ENCODE measurements around the gene KCND3.

GRCh38 chr1:111976842-111977241, 12.6 kb downstream of the KCND3 start:
- TF ChIP-seq CTCF (IDR thresholded peaks at IDR 0.05) = no peak
- TF ChIP-seq POLR2A (IDR thresholded peaks at IDR 0.05) = no peak

All from lower leg skin (tissue), 3 donors.